Activated T-helper 17 cell treated with anti-CD3 and anti-CD28 coated beads, Interleukin-2, amount 50 U/mL, for 72 hours (primary cell): ENCODE results near the gene UCP2. TPM values are rescaled to one million over a fixed set of nuclear protein-coding genes. Genes with fewer than 3 reads are reported as not detected.

Experiments used
- ATAC-seq: fragments of 150-1000 bp; cut with Tn5 transposase; replicated peaks from 2 replicates; pipeline ENCODE4 v1.10.0; 2021; ENCODE audit warnings: mild to moderate bottlenecking, moderate library complexity
- H3K27ac Mint-ChIP-seq: one replicate; pipeline ENCODE4 v1.8.0; 2022; ENCODE audit warnings: mixed read lengths
- H3K27me3 Mint-ChIP-seq: one replicate; pipeline ENCODE4 v1.8.0; 2022; ENCODE audit warnings: mixed read lengths
- H3K36me3 Mint-ChIP-seq: one replicate; pipeline ENCODE4 v1.8.0; 2022; ENCODE audit warnings: low read depth, mild to moderate bottlenecking, mixed read lengths
- H3K4me1 Mint-ChIP-seq: one replicate; pipeline ENCODE4 v1.8.0; 2022; ENCODE audit warnings: mixed read lengths
- H3K4me3 Mint-ChIP-seq: one replicate; pipeline ENCODE4 v1.8.0; 2022; ENCODE audit warnings: mild to moderate bottlenecking, mixed read lengths
- H3K9me3 Mint-ChIP-seq: one replicate; pipeline ENCODE4 v1.8.0; 2022; ENCODE audit warnings: mixed read lengths
- total RNA-seq, 2 donors: library from RNA; stranded (reverse); gene quantifications; one replicate each; pipeline ENCODE4 v1.2.3, GENCODE V29; 2022

UCP2 gene
- total RNA-seq, 2 donors from 2014 or later = 199 to 269 TPM

DNA sequence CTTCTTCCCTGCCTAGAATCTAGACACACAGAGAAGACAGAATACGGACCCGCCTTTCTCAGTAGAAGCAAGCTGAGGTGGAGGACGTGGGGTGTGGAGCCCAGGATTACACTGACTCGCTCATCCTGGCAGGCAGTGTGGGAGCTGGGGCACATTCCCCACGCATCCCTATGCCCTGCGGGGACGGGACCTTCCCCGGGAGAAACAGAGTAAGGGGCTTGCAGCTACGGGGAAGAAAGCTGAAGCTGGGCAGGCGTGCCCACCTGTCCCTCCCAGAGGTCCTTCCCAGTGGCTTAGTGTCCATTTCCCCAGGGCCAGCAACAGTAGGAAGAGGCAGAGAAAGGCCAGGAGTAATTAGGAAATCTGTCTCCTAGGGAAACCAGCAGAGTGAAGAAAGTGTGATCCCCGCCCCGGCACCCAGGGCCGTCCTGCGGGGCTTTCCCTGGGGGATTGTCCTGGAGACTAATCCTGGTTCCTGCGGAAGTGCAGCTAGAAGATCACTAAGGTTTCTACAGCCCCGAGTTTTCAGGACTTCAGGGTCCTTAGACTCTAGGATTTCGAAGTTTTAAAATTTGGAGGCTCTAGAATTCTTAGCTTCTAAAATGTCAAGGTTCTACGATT is 24.0 kb downstream of the UCP2 start:
- ATAC-seq = no peak
- Mint-ChIP-seq H3K36me3 (no peaks in the 10 kb centered on the region), H3K4me1 (peaks cover 5% of the 10 kb centered on the region), H3K27ac (no peak overlapping the region), H3K4me3 (no peak overlapping the region), H3K27me3 (peaks cover 9% of the 10 kb centered on the region), H3K9me3 (no peaks in the 10 kb centered on the region)

DNA sequence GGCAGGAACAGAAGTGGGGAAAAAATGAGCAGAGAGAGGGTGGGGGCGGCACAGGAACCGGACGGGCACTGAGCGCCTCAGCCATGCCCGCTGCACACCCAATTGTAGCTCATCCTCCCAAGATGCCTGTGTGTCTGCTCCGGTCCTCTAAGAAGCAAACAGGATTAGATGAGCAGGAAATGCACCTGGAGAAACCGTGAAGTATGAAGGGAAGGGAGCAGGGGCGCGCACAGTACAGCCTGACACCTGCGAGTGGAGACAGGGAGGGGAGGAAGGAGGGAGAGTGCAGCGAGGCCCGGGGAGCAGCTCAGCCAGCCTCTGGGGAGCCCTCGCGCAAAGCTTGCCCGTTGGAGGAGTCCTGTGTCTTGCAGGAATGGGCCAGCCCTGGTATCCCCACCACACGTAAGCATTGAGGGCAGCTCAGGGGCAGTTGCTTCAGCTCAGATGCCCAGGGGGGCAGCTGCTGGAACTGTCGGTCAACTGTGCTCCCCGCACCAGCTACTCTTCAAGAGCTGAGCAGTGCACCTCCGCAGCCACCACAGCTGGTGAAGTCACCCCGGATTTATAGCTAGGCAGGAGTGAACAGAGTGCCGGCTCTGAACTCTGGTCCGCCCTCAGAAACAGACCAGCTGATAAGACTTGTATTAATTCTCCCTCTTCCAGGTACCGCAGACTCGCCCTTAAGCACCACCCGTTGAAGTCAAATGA is 24.8 kb downstream of the UCP2 start:
- ATAC-seq = no peak
- Mint-ChIP-seq H3K27me3 (peaks cover 9% of the 10 kb centered on the region), H3K4me3 (peak overlapping the region; percentile 45)

DNA sequence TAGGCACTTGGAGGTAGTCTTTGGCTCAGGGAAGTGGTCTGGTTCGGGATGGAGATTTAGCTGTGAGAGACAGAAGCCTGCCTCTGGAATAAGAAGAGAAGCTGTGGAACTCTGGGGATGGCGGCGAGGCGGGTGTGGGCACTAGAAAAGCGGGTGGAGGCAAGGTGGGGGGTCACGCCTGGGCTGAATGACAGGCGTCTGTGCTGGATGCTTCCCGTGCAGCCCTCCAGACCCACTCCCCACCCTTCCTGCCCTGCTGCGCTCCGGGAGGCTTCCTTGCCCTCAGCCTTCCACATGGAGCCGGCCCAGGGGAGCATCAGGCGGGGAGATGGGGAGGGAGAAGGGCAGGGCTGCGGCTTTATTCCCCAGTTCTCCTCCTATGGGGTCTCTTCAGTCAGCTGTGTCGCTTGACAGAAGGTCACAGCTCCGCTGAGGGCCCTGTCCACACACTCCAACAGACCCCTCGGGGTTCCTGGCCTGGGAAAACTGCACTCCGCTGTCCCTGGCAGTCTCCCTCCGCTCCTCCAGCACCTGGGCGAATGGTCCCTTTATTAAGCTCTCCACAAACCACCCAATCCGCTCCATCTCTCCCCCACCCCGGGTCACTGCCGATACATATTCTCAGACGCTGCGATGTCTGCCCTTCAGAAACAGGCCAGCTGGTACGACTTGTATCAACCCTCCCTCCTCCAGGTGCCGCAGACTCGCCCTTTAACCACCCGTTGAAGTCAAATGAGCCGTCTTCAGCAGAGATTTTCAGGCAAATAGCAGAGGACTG is 25.6 kb downstream of the UCP2 start:
- Mint-ChIP-seq H3K36me3 (no peaks in the 10 kb centered on the region), H3K27ac (peak overlapping the region; percentile 65), H3K4me1 (peaks cover 5% of the 10 kb centered on the region), H3K27me3 (peaks cover 9% of the 10 kb centered on the region), H3K4me3 (peak overlapping the region; percentile 45), H3K9me3 (no peaks in the 10 kb centered on the region)
- ATAC-seq = no peak

More for the DNA sequence above, 24.8 kb downstream of the UCP2 start:
- Mint-ChIP-seq H3K4me1 (peaks cover 5% of the 10 kb centered on the region), H3K27ac (peak overlapping the region; percentile 63), H3K9me3 (no peaks in the 10 kb centered on the region), H3K36me3 (no peaks in the 10 kb centered on the region)

DNA sequence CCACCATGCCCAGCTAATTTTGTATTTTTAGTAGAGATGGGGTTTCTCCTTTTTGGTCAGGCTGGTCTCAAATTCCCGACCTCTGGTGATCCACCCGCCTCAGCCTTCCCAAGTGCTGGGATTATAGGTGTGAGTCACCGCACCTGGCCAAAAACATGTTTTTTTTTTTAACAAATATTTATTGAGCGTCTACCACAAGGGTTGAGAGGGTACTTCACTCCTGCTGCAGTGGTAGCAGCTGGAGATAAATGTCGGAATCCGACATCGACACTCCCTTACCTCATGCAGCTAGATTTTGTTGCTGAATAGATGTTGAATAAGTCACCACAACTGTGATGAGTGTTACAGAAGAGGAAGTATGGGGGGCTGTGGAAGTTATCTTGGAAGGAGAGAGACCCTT is 30.8 kb downstream of the UCP2 start:
- Mint-ChIP-seq H3K9me3 (no peaks in the 10 kb centered on the region), H3K27me3 (peaks cover 3% of the 10 kb centered on the region), H3K27ac (no peak overlapping the region), H3K36me3 (no peaks in the 10 kb centered on the region), H3K4me3 (no peak overlapping the region), H3K4me1 (no peaks in the 10 kb centered on the region)
- ATAC-seq = no peak

DNA sequence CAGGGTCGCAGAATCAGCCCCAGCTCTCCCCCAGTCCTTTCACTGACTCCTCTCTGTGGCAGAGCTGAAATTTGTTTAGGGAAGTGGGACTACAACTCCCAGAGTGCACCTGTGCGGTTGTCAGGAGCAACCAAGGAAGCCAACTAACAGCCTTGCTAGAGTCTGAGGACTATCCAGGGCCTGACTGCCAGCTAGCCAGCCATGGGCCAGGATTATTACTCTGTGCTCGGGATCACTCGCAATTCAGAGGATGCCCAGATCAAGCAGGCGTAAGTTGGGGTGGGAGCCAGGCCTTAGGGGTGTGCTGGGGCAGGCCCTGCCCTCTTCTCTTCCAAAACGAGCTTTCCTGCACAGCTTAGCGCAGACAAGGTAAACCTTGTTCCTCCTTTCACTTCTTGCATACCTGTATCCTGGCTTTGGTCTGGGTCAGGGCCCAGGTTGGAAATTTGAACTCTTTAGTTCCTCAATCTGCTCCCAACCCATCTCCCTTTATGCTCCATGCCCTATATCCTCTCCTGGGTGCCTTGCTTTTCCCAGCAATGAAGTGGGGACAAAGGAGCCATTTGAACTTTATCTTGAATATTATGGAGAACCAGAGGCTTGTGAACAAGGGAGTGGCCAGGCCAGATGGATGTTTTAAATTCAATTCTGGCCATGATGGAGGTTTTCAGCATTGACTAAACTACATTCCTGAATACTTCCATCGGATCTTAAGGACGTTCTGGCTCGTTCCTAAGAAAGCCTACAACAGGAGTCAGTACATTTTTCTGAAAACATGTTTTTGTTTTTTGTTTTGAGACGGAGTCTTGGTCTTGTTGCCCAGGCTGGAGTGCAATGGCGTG is 31.6 kb downstream of the UCP2 start, which contains the start of gene DNAJB13:
TSS of gene DNAJB13 (plus strand) at position 158 of the 842 bp plus-strand sequence. CDS start at position 202, 44 bp downstream.
- Mint-ChIP-seq H3K27me3 (no peaks in the 10 kb centered on the region), H3K27ac (no peak within 1 kb of the TSS), H3K36me3 (no peaks in the 10 kb centered on the region), H3K4me1 (no peaks in the 10 kb centered on the region), H3K4me3 (no peak within 1 kb of the TSS), H3K9me3 (no peaks in the 10 kb centered on the region)
- ATAC-seq = peak; percentile 34

DNA sequence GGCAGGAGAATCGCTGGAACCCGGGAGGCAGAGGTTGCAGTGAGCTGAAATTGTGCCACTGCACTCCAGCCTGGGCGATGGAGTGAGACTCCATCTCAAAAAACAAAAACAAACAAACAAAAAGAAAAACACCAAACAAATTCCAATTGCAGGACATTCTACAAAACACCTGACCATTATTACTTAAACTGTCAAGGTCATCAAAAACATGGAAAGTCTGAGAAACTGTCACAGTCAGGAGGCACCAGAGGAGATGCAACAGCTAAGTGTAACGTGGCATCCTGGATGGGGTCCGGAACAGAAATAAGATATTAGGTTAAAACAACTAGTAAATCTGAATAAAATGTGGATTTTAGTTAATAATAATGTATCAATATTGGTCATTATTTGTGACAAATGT is 32.7 kb downstream of the UCP2 start:
- H3K4me1 Mint-ChIP-seq = no peaks in the 10 kb centered on the region
- H3K4me3 Mint-ChIP-seq = no peak overlapping the region
- H3K9me3 Mint-ChIP-seq = no peaks in the 10 kb centered on the region
- H3K27ac Mint-ChIP-seq = no peak overlapping the region
- no peak for ATAC-seq
- H3K27me3 Mint-ChIP-seq = no peaks in the 10 kb centered on the region
- H3K36me3 Mint-ChIP-seq = no peaks in the 10 kb centered on the region

DNA sequence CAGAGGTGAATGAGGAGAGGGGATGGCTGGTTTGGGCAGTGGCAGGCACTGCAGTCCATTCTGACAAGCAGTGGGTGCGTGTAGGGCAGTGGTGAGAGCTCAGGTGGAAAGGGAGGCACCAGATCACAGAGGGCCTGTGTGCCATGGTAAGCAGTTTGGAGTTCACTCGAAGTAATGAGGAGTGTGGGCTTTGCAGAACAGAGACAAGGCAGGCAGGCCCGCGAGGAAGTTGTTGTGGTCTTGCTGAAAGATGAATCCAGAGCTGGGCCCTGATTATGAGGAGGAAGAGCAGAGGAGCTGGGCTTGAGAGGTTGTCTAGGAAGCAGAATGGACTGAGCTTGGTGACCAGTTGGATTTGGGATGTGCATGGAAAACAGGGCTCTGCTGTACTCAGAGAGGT is 33.4 kb downstream of the UCP2 start:
- Mint-ChIP-seq H3K4me1 (no peaks in the 10 kb centered on the region), H3K27me3 (no peaks in the 10 kb centered on the region), H3K36me3 (no peaks in the 10 kb centered on the region), H3K9me3 (no peaks in the 10 kb centered on the region), H3K4me3 (no peak overlapping the region), H3K27ac (no peak overlapping the region)
- no peak for ATAC-seq

DNA sequence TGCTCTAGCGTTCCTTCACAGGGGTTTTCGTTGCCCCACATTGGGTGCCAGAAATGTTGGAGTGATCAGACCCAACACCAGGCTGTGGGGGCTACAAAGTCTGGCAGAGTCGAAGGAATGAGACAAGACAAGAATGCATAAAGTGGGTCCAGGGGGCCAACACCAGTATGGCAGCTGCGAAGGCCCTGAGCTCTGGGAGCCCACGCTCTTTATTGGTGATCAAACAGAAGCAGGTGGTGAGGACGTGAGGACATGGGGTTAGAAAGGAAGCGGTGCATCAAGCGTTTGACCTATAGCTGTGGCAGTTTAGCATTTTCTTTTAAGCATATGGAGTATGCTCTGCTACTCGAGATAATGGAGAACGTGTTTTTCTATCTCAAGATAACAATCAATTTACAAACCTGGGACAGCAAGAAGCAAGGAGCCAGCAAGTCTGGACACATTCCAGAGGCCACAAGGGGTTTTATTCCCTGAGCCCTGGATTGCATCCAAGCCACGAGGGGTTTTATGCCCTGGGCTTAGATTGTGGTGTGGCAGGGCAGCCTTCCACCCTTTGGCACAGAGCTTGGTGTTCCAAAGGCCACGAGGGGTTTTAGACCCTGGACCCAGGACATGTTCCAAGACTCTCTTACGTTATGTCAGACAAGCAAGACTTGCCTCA is 35.7 kb downstream of the UCP2 start:
- Mint-ChIP-seq H3K27me3 (no peaks in the 10 kb centered on the region), H3K9me3 (no peaks in the 10 kb centered on the region), H3K36me3 (no peaks in the 10 kb centered on the region), H3K27ac (no peak overlapping the region), H3K4me3 (no peak overlapping the region), H3K4me1 (no peaks in the 10 kb centered on the region)
- ATAC-seq = no peak

DNA sequence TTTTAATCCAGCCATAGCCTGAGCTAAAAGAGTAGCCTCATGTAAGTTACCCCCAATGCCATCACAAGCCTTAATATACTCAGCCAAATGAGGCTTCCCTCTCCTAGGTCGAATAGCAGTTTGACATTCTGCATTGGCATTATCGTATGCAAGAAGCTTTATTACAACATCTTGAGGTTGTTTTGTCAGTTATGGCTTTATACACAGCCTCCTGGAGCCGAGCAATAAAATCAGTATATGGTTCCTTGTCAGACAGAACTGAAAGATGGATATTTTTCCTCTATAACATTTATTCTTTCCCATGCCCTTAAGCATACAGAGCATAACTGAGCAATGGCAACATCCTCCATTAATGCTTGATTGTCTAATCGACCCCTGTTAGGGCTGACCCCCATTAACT is 37.2 kb downstream of the UCP2 start:
- H3K27ac Mint-ChIP-seq = no peak overlapping the region
- no peaks in the 10 kb centered on the region for H3K36me3 Mint-ChIP-seq
- H3K4me1 Mint-ChIP-seq = no peaks in the 10 kb centered on the region
- no peaks in the 10 kb centered on the region for H3K27me3 Mint-ChIP-seq
- no peak overlapping the region for H3K4me3 Mint-ChIP-seq
- no peak for ATAC-seq
- peaks cover 3% of the 10 kb centered on the region for H3K9me3 Mint-ChIP-seq

DNA sequence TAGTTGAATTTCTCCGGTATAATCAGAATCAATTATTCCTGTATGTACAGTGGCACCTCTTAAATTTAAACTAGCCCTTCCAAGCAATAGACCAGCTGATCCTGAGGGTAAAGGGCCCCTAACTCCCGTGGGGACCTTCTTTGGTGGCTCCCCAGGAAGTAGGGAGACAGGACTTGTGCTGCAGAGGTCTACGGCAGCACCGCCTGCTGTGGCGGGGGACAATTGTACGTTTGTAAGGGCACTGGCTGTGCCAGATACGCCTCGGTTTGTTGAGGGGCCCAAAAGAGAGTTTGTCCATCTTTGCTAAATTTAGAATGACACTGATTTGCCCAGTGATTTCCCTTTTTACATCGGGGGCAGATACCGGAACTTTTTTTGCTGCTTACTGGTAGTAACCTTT is 37.7 kb downstream of the UCP2 start:
- H3K27me3 Mint-ChIP-seq = no peaks in the 10 kb centered on the region
- peaks cover 3% of the 10 kb centered on the region for H3K9me3 Mint-ChIP-seq
- H3K27ac Mint-ChIP-seq = no peak overlapping the region
- no peaks in the 10 kb centered on the region for H3K4me1 Mint-ChIP-seq
- no peak for ATAC-seq
- H3K4me3 Mint-ChIP-seq = no peak overlapping the region
- no peaks in the 10 kb centered on the region for H3K36me3 Mint-ChIP-seq

DNA sequence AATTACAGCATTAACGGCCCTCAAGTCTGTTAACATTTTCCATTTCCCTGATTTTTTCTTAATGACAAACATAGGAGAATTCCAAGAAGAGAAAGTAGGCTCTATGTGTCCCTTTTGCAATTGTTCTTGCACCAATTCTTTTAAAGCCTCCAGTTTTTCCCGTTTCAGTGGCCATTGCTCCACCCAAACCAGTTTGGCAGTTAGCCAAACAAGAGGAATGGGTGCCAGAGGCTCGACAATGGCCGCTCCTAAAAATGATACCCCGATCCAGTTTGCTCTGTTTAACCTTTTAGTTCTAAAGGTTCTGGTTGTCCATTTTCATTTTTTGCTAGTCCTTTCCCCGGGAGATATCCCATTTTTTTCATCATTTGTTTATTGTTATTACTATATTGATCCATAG is 38.6 kb downstream of the UCP2 start:
- Mint-ChIP-seq H3K9me3 (peaks cover 3% of the 10 kb centered on the region), H3K4me1 (no peaks in the 10 kb centered on the region), H3K27ac (no peak overlapping the region), H3K27me3 (no peaks in the 10 kb centered on the region), H3K36me3 (no peaks in the 10 kb centered on the region), H3K4me3 (no peak overlapping the region)
- no peak for ATAC-seq

DNA sequence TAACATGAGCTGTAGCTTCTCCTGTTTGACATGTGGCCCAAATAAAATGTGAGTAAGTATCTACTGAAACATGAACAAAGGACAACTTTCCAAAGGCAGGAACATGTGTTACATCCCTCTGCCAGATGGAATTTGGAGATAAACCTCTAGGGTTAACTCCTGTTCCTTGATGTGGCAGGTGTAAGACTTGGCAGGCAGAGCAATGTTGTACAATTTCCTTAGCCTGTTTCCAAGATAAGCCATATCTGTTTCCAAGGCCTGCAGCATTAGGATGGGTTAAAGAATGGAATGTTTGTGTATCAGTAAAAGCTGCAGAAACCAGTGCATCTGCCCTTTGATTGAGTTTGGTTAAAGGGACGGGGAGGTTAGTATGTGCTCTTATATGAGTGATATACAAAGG is 40.6 kb downstream of the UCP2 start:
- Mint-ChIP-seq H3K27me3 (no peaks in the 10 kb centered on the region), H3K36me3 (no peaks in the 10 kb centered on the region), H3K9me3 (peaks cover 3% of the 10 kb centered on the region), H3K4me3 (no peak overlapping the region), H3K4me1 (peaks cover 4% of the 10 kb centered on the region), H3K27ac (no peak overlapping the region)
- no peak for ATAC-seq

DNA sequence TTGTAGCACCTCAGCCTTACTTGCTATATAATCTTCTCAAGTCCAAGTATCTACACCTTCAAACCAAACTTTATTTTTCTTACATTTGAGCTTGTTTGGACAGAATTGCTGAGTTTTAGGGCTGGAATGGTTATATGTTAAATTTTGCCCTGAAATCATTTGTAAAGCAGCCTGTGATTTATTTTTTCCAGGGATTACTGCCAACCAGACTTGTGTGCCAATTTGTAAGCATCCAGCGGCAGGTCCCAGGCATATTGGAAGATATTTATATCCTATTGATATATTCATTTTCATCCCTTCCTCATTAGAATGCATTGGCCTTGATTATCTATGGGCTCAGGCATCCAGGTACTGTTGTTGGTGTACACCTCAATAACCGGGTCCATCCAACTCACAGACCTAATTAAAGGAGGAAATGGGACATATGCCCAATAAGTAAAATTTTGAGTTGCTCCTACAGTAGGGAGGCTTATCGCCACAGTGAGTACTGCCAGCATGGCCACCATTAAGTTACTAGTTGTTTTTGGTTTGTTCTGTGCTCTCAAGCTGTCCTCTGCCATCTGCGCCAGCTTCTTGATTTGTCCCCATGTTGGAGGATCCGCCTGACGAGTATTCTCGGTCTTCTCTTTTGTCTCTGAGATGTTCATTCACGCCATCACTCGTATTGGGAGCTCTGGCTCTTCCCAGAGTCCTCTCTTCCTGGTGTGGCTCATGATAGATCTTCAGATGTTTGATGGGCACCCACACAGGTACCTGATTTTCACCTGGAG is 41.7 kb downstream of the UCP2 start:
- no peaks in the 10 kb centered on the region for H3K36me3 Mint-ChIP-seq
- H3K4me3 Mint-ChIP-seq = no peak overlapping the region
- no peak overlapping the region for H3K27ac Mint-ChIP-seq
- H3K4me1 Mint-ChIP-seq = peaks cover 4% of the 10 kb centered on the region
- peaks cover 3% of the 10 kb centered on the region for H3K9me3 Mint-ChIP-seq
- no peak for ATAC-seq
- H3K27me3 Mint-ChIP-seq = no peaks in the 10 kb centered on the region
